Natural killer cell (primary cell): Measurements from ENCODE around the gene PYDC1. TPM values are rescaled to one million over a fixed set of nuclear protein-coding genes. Genes with fewer than 3 reads are reported as not detected.

Source experiments
- ATAC-seq, 3 donors: fragments of 150-1000 bp in 2 of 3; fragments of 200-7000 bp in 1 of 3; cut with Tn5 transposase; 1 replicate in 1 of 3; 2 replicates in 2 of 3; pipeline ENCODE4 v1.10.0; 2021; ENCODE audit warnings: mild to moderate bottlenecking in 2 of 3, moderate library complexity in 2 of 3
- DNase-seq, 2 donors: peaks; one replicate each; pipeline versions ENCODE4 v3.0.0 to v3.0.0-alpha.2; 2013 to 2021; ENCODE audit warnings: mixed read lengths in 1 of 2
- H3K27ac ChIP-seq: one replicate; pipeline ENCODE4 v1.5.1; 2013; ENCODE audit warnings: mild to moderate bottlenecking, low read length
- H3K27me3 ChIP-seq: one replicate; pipeline ENCODE4 v1.6.1; 2013; ENCODE audit warnings: low read length; ENCODE audit not compliant: control insufficient read depth, insufficient read depth
- H3K36me3 ChIP-seq: one replicate; pipeline ENCODE4 v1.6.1; 2013; ENCODE audit warnings: low read length; ENCODE audit not compliant: control insufficient read depth, insufficient read depth
- H3K4me1 ChIP-seq: one replicate; pipeline ENCODE4 v1.6.1; 2013; ENCODE audit warnings: low read length; ENCODE audit not compliant: control insufficient read depth, insufficient read depth
- H3K4me3 ChIP-seq: one replicate; pipeline ENCODE4 v1.5.1; 2013; ENCODE audit warnings: low read length
- H3K9me3 ChIP-seq: one replicate; pipeline ENCODE4 v1.6.1; 2013; ENCODE audit warnings: low read length; ENCODE audit not compliant: control insufficient read depth, insufficient read depth
- H3K27ac Mint-ChIP-seq, 2 donors: one replicate each; pipeline ENCODE4 v1.8.0; 2022; ENCODE audit warnings: mild to moderate bottlenecking in 2 of 2, mixed read lengths in 2 of 2, moderate library complexity in 1 of 2
- H3K27me3 Mint-ChIP-seq, 2 donors: one replicate each; pipeline ENCODE4 v1.8.0; 2022; ENCODE audit warnings: low read depth in 2 of 2, mixed read lengths in 2 of 2
- H3K36me3 Mint-ChIP-seq: one replicate; pipeline ENCODE4 v1.8.0; 2022; ENCODE audit warnings: mixed read lengths
- H3K4me1 Mint-ChIP-seq, 2 donors: one replicate each; pipeline ENCODE4 v1.8.0; 2022; ENCODE audit warnings: mixed read lengths in 2 of 2
- H3K4me3 Mint-ChIP-seq: one replicate; pipeline ENCODE4 v1.8.0; 2022; ENCODE audit warnings: mild to moderate bottlenecking, moderate library complexity, mixed read lengths
- H3K9me3 Mint-ChIP-seq, 2 donors: one replicate each; pipeline ENCODE4 v1.8.0; 2022; ENCODE audit warnings: mixed read lengths in 2 of 2
- WGBS: methylation state at CpG from one replicate; pipeline ENCODE4 v1.1.7; 2013; ENCODE audit warnings: missing lambda C conversion rate; ENCODE audit not compliant: insufficient coverage; 5-methylcytosine and 5-hydroxymethylcytosine counted together
- intact Hi-C: fragments of 100-400 bp; cut with micrococcal nuclease; formaldehyde crosslinking; loops from one replicate; pipeline ENCODE4 v1.14.2; 2022
- total RNA-seq, 4 donors: library from RNA; stranded (reverse); fragments of 120-200 nt in 1 of 4; gene quantifications; one replicate each; pipeline versions ENCODE4 v1.2.3 to v1.2.4, GENCODE V29; 2013 to 2022
- TF ChIP-seq, protein P1 (sequence below): fragments of 200-600 bp; IDR thresholded peaks from one replicate; pipeline ENCODE4 v1.8.0; 2022; ENCODE audit warnings: antibody characterized with exemption

The PYDC1 gene
- total RNA-seq, 3 donors from 2014 or later (not counting 1 experiment from before 2014, with no cell fraction given) = not detected

DNA sequence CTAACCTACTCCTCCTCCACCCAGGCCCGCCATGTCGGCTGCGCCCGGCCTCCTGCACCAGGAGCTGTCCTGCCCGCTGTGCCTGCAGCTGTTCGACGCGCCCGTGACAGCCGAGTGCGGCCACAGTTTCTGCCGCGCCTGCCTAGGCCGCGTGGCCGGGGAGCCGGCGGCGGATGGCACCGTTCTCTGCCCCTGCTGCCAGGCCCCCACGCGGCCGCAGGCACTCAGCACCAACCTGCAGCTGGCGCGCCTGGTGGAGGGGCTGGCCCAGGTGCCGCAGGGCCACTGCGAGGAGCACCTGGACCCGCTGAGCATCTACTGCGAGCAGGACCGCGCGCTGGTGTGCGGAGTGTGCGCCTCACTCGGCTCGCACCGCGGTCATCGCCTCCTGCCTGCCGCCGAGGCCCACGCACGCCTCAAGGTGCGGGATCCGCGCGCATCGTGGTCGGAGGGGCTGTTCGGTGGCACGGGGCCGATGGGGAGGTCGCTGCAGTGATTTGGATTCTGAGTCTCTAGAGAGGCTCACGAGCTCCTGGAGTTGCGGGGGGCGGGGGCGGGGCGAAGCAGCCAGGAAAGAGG lies 2.1 kb downstream of the PYDC1 start:
- peaks cover 25 to 37% of the 10 kb centered on the region in 2 donors for H3K27me3 Mint-ChIP-seq
- peak; percentile 28 to 50 (median 30) for ATAC-seq
- WGBS = 17% methylated on average over 58 of the region's 58 CpGs

DNA sequence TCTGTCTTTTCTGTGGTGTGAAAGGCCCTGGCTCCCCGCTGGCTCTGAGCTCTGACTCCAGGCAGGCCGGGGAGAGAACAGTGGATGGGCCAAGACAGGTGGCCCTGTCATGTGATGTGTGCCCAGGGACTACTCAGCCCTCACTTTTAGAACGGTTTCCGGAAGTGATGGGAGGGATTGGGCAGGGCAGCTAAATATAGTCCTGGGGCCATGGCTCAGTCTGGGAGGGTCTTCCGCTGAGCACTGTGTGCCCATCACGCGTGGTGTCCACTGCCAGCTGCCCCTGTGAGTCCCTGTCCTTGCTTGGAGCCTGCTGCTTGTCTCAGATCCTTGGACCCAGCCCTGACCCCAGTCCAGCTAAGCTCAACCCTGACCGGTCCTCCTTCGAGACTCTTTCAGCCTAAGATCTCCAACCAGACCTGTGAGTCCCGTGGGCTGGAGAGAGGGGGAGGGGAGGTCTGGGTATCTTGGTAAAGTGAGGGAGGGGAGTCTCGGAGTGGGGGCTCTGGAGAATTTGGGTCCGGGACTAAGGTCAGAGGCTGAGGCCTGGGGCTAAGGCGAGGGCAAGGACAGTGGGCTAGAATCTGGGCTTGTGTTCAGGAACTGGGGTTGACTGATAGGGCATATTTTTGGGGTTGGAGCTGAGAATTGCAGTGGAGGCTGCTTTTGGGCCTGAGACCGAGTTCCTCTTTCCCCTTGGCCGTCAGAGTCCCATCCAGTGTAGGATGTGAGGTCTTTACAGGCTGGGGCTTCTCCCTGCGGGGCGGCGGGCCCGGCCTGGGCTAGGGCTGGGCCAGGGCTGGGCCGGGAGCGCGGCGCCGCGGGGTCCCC lies 2.8 kb downstream of the PYDC1 start, which contains the start of gene TRIM72:
Gene TRIM72 (plus strand): TSS at position 243 of the 831 bp plus-strand sequence. CDS start 620 bp downstream, outside the sequence.
- no peak within 1 kb of the TSS for H3K27ac ChIP-seq
- H3K9me3 ChIP-seq = no peaks in the 10 kb centered on the region
- intact Hi-C loops = no loop called here
- H3K4me1 Mint-ChIP-seq = peaks cover 18 to 22% of the 10 kb centered on the region in 2 donors
- no peaks in the 10 kb centered on the region for H3K9me3 Mint-ChIP-seq
- no peak within 1 kb of the TSS for H3K27ac Mint-ChIP-seq
- peaks cover 25 to 35% of the 10 kb centered on the region in 2 donors for H3K27me3 Mint-ChIP-seq
- peaks cover 29% of the 10 kb centered on the region for H3K4me1 ChIP-seq
- no peak within 1 kb of the TSS for H3K4me3 ChIP-seq
- ATAC-seq (no peak), DNase-seq (no peak)
- H3K4me3 Mint-ChIP-seq = peak within 1 kb of the TSS; percentile 68
- no peaks in the 10 kb centered on the region for H3K36me3 Mint-ChIP-seq
- 90% methylated on average over 24 of the region's 25 CpGs for WGBS
- peaks cover 26% of the 10 kb centered on the region for H3K27me3 ChIP-seq
- no peaks in the 10 kb centered on the region for H3K36me3 ChIP-seq
- TF ChIP-seq, protein P1, sequence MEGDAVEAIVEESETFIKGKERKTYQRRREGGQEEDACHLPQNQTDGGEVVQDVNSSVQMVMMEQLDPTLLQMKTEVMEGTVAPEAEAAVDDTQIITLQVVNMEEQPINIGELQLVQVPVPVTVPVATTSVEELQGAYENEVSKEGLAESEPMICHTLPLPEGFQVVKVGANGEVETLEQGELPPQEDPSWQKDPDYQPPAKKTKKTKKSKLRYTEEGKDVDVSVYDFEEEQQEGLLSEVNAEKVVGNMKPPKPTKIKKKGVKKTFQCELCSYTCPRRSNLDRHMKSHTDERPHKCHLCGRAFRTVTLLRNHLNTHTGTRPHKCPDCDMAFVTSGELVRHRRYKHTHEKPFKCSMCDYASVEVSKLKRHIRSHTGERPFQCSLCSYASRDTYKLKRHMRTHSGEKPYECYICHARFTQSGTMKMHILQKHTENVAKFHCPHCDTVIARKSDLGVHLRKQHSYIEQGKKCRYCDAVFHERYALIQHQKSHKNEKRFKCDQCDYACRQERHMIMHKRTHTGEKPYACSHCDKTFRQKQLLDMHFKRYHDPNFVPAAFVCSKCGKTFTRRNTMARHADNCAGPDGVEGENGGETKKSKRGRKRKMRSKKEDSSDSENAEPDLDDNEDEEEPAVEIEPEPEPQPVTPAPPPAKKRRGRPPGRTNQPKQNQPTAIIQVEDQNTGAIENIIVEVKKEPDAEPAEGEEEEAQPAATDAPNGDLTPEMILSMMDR = no peak

More for the DNA sequence above, 2.1 kb downstream of the PYDC1 start:
- Mint-ChIP-seq H3K36me3 (no peaks in the 10 kb centered on the region), H3K4me1 (peaks cover 18 to 22% of the 10 kb centered on the region in 2 donors), H3K4me3 (peak overlapping the region; percentile 68), H3K27ac (no peak overlapping the region), H3K9me3 (no peaks in the 10 kb centered on the region)
- TF ChIP-seq, protein P1 = no peak
- intact Hi-C loops = no loop called here
- H3K9me3 ChIP-seq = no peaks in the 10 kb centered on the region
- no peaks in the 10 kb centered on the region for H3K36me3 ChIP-seq
- H3K4me1 ChIP-seq = peaks cover 29% of the 10 kb centered on the region
- no peak overlapping the region for H3K27ac ChIP-seq
- H3K27me3 ChIP-seq = peaks cover 26% of the 10 kb centered on the region
- no peak overlapping the region for H3K4me3 ChIP-seq
- peak in 1 of 2 donors; percentile 41 for DNase-seq

GRCh38 chr16:31213342-31213741 lies 3.6 kb downstream of the PYDC1 start:
- peaks cover 18 to 23% of the 10 kb centered on the region in 2 donors for H3K4me1 Mint-ChIP-seq
- intact Hi-C loops = no loop called here
- WGBS = 100% methylated on average over 1 of the region's 1 CpG

More at GRCh38 chr16:31213342-31213741, 3.6 kb downstream of the PYDC1 start:
- no peaks in the 10 kb centered on the region for H3K36me3 ChIP-seq
- H3K9me3 ChIP-seq = no peaks in the 10 kb centered on the region
- ATAC-seq (no peak), DNase-seq (no peak)
- peaks cover 25 to 28% of the 10 kb centered on the region in 2 donors for H3K27me3 Mint-ChIP-seq
- no peaks in the 10 kb centered on the region for H3K36me3 Mint-ChIP-seq
- no peaks in the 10 kb centered on the region for H3K9me3 Mint-ChIP-seq
- TF ChIP-seq, protein P1 = no peak
- H3K4me3 Mint-ChIP-seq = peak overlapping the region; percentile 25
- peaks cover 29% of the 10 kb centered on the region for H3K4me1 ChIP-seq
- peaks cover 26% of the 10 kb centered on the region for H3K27me3 ChIP-seq
- H3K27ac Mint-ChIP-seq = no peak overlapping the region
- H3K4me3 ChIP-seq = no peak overlapping the region
- H3K27ac ChIP-seq = no peak overlapping the region
